IgD-negative memory B cell (primary cell): ENCODE results near the gene DBT. TPM values are rescaled to one million over a fixed set of nuclear protein-coding genes. Genes with fewer than 3 reads are reported as not detected.
"Not testable (repeated sequence)": the region's sequence is repeated elsewhere in the genome, so short reads cannot be mapped to it uniquely, and the experiment has no call there.

ENCODE experiments used
- H3K27ac Mint-ChIP-seq, 3 donors: one replicate each; pipeline ENCODE4 v1.8.0; 2020 to 2022; ENCODE audit warnings: mild to moderate bottlenecking in 3 of 3, mixed read lengths in 3 of 3, moderate library complexity in 1 of 3
- H3K27me3 Mint-ChIP-seq: one replicate; pipeline ENCODE4 v1.8.0; 2021; ENCODE audit warnings: mixed read lengths
- H3K36me3 Mint-ChIP-seq: one replicate; pipeline ENCODE4 v1.8.0; 2020; ENCODE audit warnings: mild to moderate bottlenecking, mixed read lengths
- H3K4me1 Mint-ChIP-seq, 3 donors: one replicate each; pipeline ENCODE4 v1.8.0; 2020 to 2022; ENCODE audit warnings: mixed read lengths in 3 of 3, mild to moderate bottlenecking in 1 of 3
- H3K4me3 Mint-ChIP-seq, 4 donors: one replicate each; pipeline ENCODE4 v1.8.0; 2020 to 2022; ENCODE audit warnings: mild to moderate bottlenecking in 4 of 4, mixed read lengths in 4 of 4, moderate library complexity in 3 of 4
- H3K9me3 Mint-ChIP-seq, 3 donors: one replicate each; pipeline ENCODE4 v1.8.0; 2020 to 2021; ENCODE audit warnings: mixed read lengths in 3 of 3, mild to moderate bottlenecking in 1 of 3
- polyA plus RNA-seq: library from polyadenylated mRNA; unstranded; fragments of 300-500 nt; fragmentation: Illumina TruSeq; gene quantifications from one replicate; pipeline ENCODE4 v1.2.3, GENCODE V29; 2021

Gene DBT
- polyA plus RNA-seq, 1 donor from 2014 or later, result 4.6 TPM

DNA sequence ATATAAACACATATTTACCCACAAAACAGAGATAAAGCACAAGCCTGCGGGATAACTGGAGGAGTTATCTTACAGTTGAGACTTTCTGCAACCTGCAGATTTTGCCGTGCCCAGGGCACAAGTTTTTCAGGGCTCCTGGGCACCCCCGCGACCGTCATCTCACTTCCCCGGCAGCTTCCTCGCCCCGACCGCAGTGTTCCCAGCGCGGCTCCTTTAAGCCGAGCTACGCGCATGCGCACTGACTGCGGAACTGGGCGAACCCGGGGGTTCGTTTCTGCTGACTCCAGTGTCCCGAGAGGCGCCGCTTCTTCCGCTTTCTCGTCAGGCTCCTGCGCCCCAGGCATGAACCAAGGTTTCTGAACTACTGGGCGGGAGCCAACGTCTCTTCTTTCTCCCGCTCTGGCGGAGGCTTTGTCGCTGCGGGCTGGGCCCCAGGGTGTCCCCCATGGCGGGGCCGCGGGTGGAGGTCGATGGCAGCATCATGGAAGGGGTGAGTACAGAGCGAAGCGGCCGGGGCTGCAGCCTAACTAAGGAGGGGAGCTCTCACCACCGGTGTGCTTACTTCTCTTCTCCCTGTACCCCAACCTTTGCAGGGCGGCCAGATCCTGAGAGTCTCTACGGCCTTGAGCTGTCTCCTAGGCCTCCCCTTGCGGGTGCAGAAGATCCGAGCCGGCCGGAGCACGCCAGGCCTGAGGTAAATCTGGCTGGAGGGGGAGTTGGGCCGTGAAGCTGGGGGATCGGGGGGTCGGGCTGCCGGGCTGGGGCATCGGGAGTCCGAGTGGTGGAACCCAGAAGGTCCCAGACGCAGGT lies 16.5 kb upstream of the DBT start, which contains the start of gene RTCA:
TSS of gene RTCA (plus strand) at position 286 of the 810 bp plus-strand sequence. CDS start at position 446, 160 bp downstream.
- H3K27me3 Mint-ChIP-seq, result no peaks in the 10 kb centered on the region
- H3K36me3 Mint-ChIP-seq, result peaks cover 6% of the 10 kb centered on the region
- peaks cover 15 to 33% (median 28%) of the 10 kb centered on the region in 3 donors for H3K4me1 Mint-ChIP-seq
- H3K27ac Mint-ChIP-seq, result peak within 1 kb of the TSS; percentile 93 to 98 (median 97)
- no peaks in the 10 kb centered on the region for H3K9me3 Mint-ChIP-seq
- H3K4me3 Mint-ChIP-seq, result peak within 1 kb of the TSS; percentile 99 to 100 (median 100)

- Mint-ChIP-seq H3K4me3 (peak overlapping the region; percentile 99 to 100 (median 100)), H3K27me3 (no peaks in the 10 kb centered on the region), H3K9me3 (no peaks in the 10 kb centered on the region), H3K4me1 (peaks cover 13 to 30% (median 26%) of the 10 kb centered on the region in 3 donors), H3K27ac (peak overlapping the region; percentile 93 to 98 (median 97)), H3K36me3 (peaks cover 6% of the 10 kb centered on the region)
Observed at GRCh38 chr1:100265562-100265930, 15.9 kb upstream of the DBT start.

- not testable (repeated sequence) for H3K9me3 Mint-ChIP-seq, H3K27me3 Mint-ChIP-seq, H3K36me3 Mint-ChIP-seq
- Mint-ChIP-seq H3K4me1 (peaks cover 6 to 23% (median 21%) of the 10 kb centered on the region in 3 donors), H3K4me3 (peak overlapping the region in 1 of 4 donors; percentile 99), H3K27ac (peak overlapping the region in 1 of 3 donors; percentile 45)
Observed at GRCh38 chr1:100264081-100264480, 14.4 kb upstream of the DBT start.

- peaks cover 4% of the 10 kb centered on the region for H3K36me3 Mint-ChIP-seq
- peaks cover 0 to 3% (median 0%) of the 10 kb centered on the region in 3 donors for H3K9me3 Mint-ChIP-seq
- H3K27ac Mint-ChIP-seq, result no peak overlapping the region
- H3K4me3 Mint-ChIP-seq, result no peak overlapping the region
- H3K4me1 Mint-ChIP-seq, result peaks cover 2 to 12% (median 8%) of the 10 kb centered on the region in 3 donors
- no peaks in the 10 kb centered on the region for H3K27me3 Mint-ChIP-seq
Observed at GRCh38 chr1:100261686-100262085, 12.1 kb upstream of the DBT start.

- not testable (repeated sequence) for H3K4me1 Mint-ChIP-seq
Observed at GRCh38 chr1:100258427-100258826, 8.8 kb upstream of the DBT start.

GRCh38 chr1:100256273-100256672 lies 6.6 kb upstream of the DBT start:
- not testable (repeated sequence) for H3K4me1 Mint-ChIP-seq, H3K27ac Mint-ChIP-seq, H3K9me3 Mint-ChIP-seq, H3K27me3 Mint-ChIP-seq, H3K4me3 Mint-ChIP-seq, H3K36me3 Mint-ChIP-seq

More at GRCh38 chr1:100258427-100258826, 8.8 kb upstream of the DBT start:
- H3K9me3 Mint-ChIP-seq, H3K36me3 Mint-ChIP-seq, H3K27ac Mint-ChIP-seq, H3K27me3 Mint-ChIP-seq, H3K4me3 Mint-ChIP-seq: not testable (repeated sequence)

DNA sequence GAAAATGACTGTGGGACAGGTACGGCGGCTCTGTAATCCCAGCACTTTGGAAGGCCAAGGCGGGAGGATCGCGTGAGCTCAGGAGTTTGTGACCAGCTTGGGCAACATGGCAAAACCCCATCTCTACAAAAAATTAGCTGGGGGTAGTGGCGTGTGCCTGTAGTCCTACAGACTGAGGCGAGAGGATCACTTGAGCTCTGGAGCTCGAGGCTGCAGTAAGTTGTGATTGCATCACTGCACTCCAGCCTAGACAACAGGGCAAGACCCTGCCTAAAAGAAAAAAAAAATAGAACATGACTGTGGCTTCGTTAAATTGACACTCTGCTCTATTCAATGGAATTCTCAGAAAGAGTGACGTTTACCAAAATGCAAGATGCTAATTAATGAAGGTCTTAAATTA lies 3.9 kb upstream of the DBT start:
- no peaks in the 10 kb centered on the region for H3K27me3 Mint-ChIP-seq
- no peak overlapping the region for H3K4me3 Mint-ChIP-seq
- no peak overlapping the region for H3K27ac Mint-ChIP-seq
- H3K36me3 Mint-ChIP-seq, result peaks cover 1% of the 10 kb centered on the region
- H3K4me1 Mint-ChIP-seq, result peaks cover 0 to 6% (median 5%) of the 10 kb centered on the region in 3 donors
- peaks cover 0 to 3% (median 0%) of the 10 kb centered on the region in 3 donors for H3K9me3 Mint-ChIP-seq

GRCh38 chr1:100252901-100253300 lies 3.3 kb upstream of the DBT start:
- peaks cover 0 to 6% (median 5%) of the 10 kb centered on the region in 3 donors for H3K4me1 Mint-ChIP-seq
- H3K4me3 Mint-ChIP-seq, result peak overlapping the region in 1 of 4 donors; percentile 42
- no peak overlapping the region for H3K27ac Mint-ChIP-seq
- H3K27me3 Mint-ChIP-seq, result no peaks in the 10 kb centered on the region
- H3K9me3 Mint-ChIP-seq, result no peaks in the 10 kb centered on the region
- H3K36me3 Mint-ChIP-seq, result peaks cover 1% of the 10 kb centered on the region

GRCh38 chr1:100250807-100251206 lies 1.2 kb upstream of the DBT start:
- no peak overlapping the region for H3K4me3 Mint-ChIP-seq
- peaks cover 10 to 15% (median 12%) of the 10 kb centered on the region in 3 donors for H3K4me1 Mint-ChIP-seq
- no peaks in the 10 kb centered on the region for H3K36me3 Mint-ChIP-seq
- H3K9me3 Mint-ChIP-seq, result no peaks in the 10 kb centered on the region
- no peaks in the 10 kb centered on the region for H3K27me3 Mint-ChIP-seq
- H3K27ac Mint-ChIP-seq, result no peak overlapping the region

DNA sequence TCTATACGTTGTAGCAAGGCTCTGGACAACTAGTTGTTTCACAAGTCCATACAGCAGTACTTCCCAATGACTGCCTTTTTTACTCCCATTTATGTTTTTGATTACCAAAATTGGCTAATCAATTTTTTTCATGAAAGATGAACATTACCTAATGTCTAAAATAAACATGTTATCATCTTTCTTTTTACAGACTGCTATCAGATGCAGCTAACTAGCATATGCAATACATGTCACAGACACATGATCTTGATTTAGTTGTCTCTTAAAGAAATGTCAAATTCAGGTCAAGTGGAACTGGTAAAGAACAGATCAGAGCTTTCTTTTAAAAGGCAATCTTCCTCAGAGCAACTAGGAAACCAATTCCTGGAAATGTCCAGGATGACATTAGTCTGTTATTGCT lies 630 bp upstream of the DBT start:
- no peak overlapping the region for H3K27ac Mint-ChIP-seq
- no peaks in the 10 kb centered on the region for H3K9me3 Mint-ChIP-seq
- no peak overlapping the region for H3K4me3 Mint-ChIP-seq
- no peaks in the 10 kb centered on the region for H3K27me3 Mint-ChIP-seq
- no peaks in the 10 kb centered on the region for H3K36me3 Mint-ChIP-seq
- peaks cover 12 to 15% (median 14%) of the 10 kb centered on the region in 3 donors for H3K4me1 Mint-ChIP-seq

- Mint-ChIP-seq H3K27me3 (no peaks in the 10 kb centered on the region), H3K4me3 (no peak overlapping the region), H3K4me1 (peaks cover 15 to 18% (median 15%) of the 10 kb centered on the region in 3 donors), H3K36me3 (peaks cover 1% of the 10 kb centered on the region), H3K9me3 (no peaks in the 10 kb centered on the region), H3K27ac (no peak overlapping the region)
Observed at GRCh38 chr1:100249155-100249536, 488 bp downstream of the DBT start.

DNA sequence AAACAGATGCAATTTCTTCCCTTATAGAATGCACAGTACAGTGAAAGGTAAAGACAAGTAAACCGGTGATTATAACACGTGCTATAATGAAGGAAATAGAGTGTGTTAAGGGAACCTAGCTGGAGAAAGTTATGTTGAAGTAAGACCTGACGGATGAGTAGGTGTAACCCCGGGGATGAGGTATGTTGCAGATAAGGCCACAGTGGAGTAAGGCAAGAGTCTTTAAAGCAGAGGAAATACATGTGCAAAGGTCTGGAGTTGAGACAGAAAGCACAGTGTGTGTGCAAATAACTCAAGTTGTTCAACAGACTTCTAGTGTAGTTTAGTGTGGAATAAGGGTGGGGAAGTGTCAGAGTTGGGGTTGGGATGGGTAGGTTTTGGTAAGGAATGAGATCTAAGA lies 2.9 kb downstream of the DBT start:
- Mint-ChIP-seq H3K4me1 (peaks cover 15 to 24% (median 15%) of the 10 kb centered on the region in 3 donors), H3K9me3 (no peaks in the 10 kb centered on the region), H3K4me3 (peak overlapping the region in 2 of 4 donors; percentile 23 to 34)

DNA sequence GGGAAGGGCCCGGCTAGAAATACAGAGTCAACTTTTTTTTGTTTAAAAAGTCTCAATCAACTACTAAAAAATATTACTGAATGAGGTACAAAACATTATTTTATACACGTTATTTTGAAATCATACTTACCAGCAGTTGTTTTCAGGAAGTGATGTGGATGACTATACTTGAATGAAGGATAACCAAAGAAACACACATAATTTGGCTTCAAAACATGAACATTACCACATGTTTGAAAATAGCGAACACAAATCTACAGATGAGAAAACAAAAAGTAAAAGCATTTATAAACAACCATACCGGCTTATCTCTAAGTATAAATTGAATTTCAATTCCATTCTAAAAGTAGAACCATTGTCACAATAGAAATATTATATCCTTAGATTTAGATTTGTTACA lies 9.0 kb downstream of the DBT start:
- peaks cover 9% of the 10 kb centered on the region for H3K36me3 Mint-ChIP-seq
- no peak overlapping the region for H3K4me3 Mint-ChIP-seq
- no peak overlapping the region for H3K27ac Mint-ChIP-seq
- H3K9me3 Mint-ChIP-seq, result no peaks in the 10 kb centered on the region
- peaks cover 0 to 14% (median 4%) of the 10 kb centered on the region in 3 donors for H3K4me1 Mint-ChIP-seq
- no peaks in the 10 kb centered on the region for H3K27me3 Mint-ChIP-seq

More for the DNA sequence above, 2.9 kb downstream of the DBT start:
- H3K27me3 Mint-ChIP-seq, result no peaks in the 10 kb centered on the region
- H3K27ac Mint-ChIP-seq, result peak overlapping the region in 1 of 3 donors; percentile 2
- H3K36me3 Mint-ChIP-seq, result peaks cover 3% of the 10 kb centered on the region

- peaks cover 0 to 10% (median 4%) of the 10 kb centered on the region in 3 donors for H3K4me1 Mint-ChIP-seq
- no peak overlapping the region for H3K27ac Mint-ChIP-seq
- no peaks in the 10 kb centered on the region for H3K9me3 Mint-ChIP-seq
- H3K27me3 Mint-ChIP-seq, result no peaks in the 10 kb centered on the region
- H3K36me3 Mint-ChIP-seq, result peaks cover 9% of the 10 kb centered on the region
- no peak overlapping the region for H3K4me3 Mint-ChIP-seq
Observed at GRCh38 chr1:100239961-100240360, 9.7 kb downstream of the DBT start.

GRCh38 chr1:100237091-100237490 lies 12.5 kb downstream of the DBT start:
- Mint-ChIP-seq H3K27ac (no peak overlapping the region), H3K27me3 (no peaks in the 10 kb centered on the region), H3K4me1 (peaks cover 0 to 1% (median 0%) of the 10 kb centered on the region in 3 donors), H3K9me3 (no peaks in the 10 kb centered on the region), H3K36me3 (peaks cover 13% of the 10 kb centered on the region), H3K4me3 (no peak overlapping the region)

DNA sequence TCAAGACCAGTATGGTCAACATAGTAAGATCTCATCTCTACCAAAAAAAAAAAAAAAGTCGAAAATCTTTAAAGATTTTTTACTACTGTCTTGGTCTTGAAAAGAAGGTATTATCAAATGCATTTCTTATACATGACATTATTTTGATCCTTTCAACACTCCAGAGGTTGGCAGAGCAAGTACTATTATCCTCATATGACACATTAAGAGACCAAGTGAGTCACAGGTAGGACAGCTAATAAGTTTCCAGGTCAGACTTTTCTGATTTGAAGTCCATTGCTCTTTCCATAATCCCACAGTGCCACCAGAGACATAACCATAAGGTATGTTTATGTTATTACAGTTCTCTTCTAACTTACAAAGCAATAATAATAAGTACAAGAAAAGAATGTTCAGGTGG lies 15.2 kb downstream of the DBT start:
- Mint-ChIP-seq H3K4me1 (no peaks in the 10 kb centered on the region), H3K9me3 (no peaks in the 10 kb centered on the region), H3K4me3 (no peak overlapping the region), H3K36me3 (peaks cover 17% of the 10 kb centered on the region), H3K27me3 (no peaks in the 10 kb centered on the region), H3K27ac (no peak overlapping the region)
